ENCODE results near the gene MED28. TPM values are rescaled to one million over a fixed set of nuclear protein-coding genes. Genes with fewer than 3 reads are reported as not detected.
A peak's percentile ranks its signal among the peaks of the same experiment; 100 is the strongest.

MED28 gene
- total RNA-seq, 2 experiments from 2014 or later = 27.0 to 86.2 TPM

- ChIA-PET CTCF (ENCODE audit: unreplicated experiment) (no interaction called here), POLR2A (interaction anchor here (0.5 to 1.6 kb wide), 7 partner anchors 11 to 391 kb away, joined by 3 to 7 read pairs (median 3); no protein-coding TSS in a partner anchor)
- Histone ChIP-seq H3K27ac (ENCODE audit: low read depth, low read length, poor library complexity, severe bottlenecking) (peak overlapping the region; percentile 67), H3K4me1 (ENCODE audit: insufficient read depth, low read length, poor library complexity, severe bottlenecking) (peaks cover 47% of the 10 kb centered on the region), H3K79me2 (ENCODE audit: insufficient read depth, low read depth, low read length) (no peaks in the 10 kb centered on the region), H3K4me3 (ENCODE audit: low read depth, low read length, poor library complexity, severe bottlenecking) (peak overlapping the region; percentile 50), H2AFZ (ENCODE audit: low read length) (no peak overlapping the region; the same call in 1 of the 2 replicates), H3K9me3 (ENCODE audit: low read length) (no peaks in the 10 kb centered on the region), H3K9me2 (ENCODE audit: insufficient read depth, low read length) (no peaks in the 10 kb centered on the region), H3K36me3 (ENCODE audit: insufficient read depth, low read length) (no peaks in the 10 kb centered on the region), H3K4me2 (ENCODE audit: low read length) (peak overlapping the region; percentile 65), H4K20me1 (ENCODE audit: insufficient read depth, low read length) (no peaks in the 10 kb centered on the region)
- intact Hi-C loops (cut with micrococcal nuclease; ENCODE audit: unreplicated experiment) = loop anchor here (2.0 to 10.0 kb wide), 4 partner anchors 145 to 1319 kb away; partner anchors contain the start of genes DCAF16, LCORL and NCAPG
- peak; percentile 27 for DNase-seq (ENCODE audit: low spot score)
- no peak for TF ChIP-seq EZH2phosphoT487 (IDR thresholded peaks at IDR 0.05; ENCODE audit: borderline replicate concordance, low read depth, low read length)
- no peak for TF ChIP-seq CTCF (conservative IDR thresholded peaks at IDR 0.05; ENCODE audit: low read length)
- no TSS peak for BruUV-seq (replicated peaks)
Measured at GRCh38 chr4:17665852-17666251, 51.4 kb downstream of the MED28 start.

- peak overlapping the region; percentile 81 for H2AFZ ChIP-seq (ENCODE audit: low read length)
- no peak for TF ChIP-seq EZH2phosphoT487 (IDR thresholded peaks at IDR 0.05; ENCODE audit: borderline replicate concordance, low read depth, low read length)
- TF ChIP-seq CTCF (conservative IDR thresholded peaks at IDR 0.05; ENCODE audit: low read length) = no peak
- H4K20me1 ChIP-seq (ENCODE audit: insufficient read depth, low read length) = no peaks in the 10 kb centered on the region
- no peaks in the 10 kb centered on the region for H3K9me2 ChIP-seq (ENCODE audit: insufficient read depth, low read length)
- ChIA-PET CTCF (ENCODE audit: unreplicated experiment) (no interaction called here), POLR2A (interaction anchor here (0.7 to 1.6 kb wide), 5 partner anchors 9 to 137 kb away, joined by 3 to 4 read pairs (median 3); partner anchors contain the start of gene MED28)
- peak; percentile 12 for DNase-seq (ENCODE audit: low spot score)
- no TSS peak for BruUV-seq (replicated peaks)
- H3K9me3 ChIP-seq (ENCODE audit: low read length) = peaks cover 3% of the 10 kb centered on the region; the same call in 1 of the 2 replicates
- intact Hi-C loops (cut with micrococcal nuclease; ENCODE audit: unreplicated experiment) = loop anchor here (2.0 to 10.0 kb wide), 4 partner anchors 144 to 1318 kb away; partner anchors contain the start of genes DCAF16, LCORL and NCAPG
- peaks cover 47% of the 10 kb centered on the region for H3K4me1 ChIP-seq (ENCODE audit: insufficient read depth, low read length, poor library complexity, severe bottlenecking)
- H3K4me2 ChIP-seq (ENCODE audit: low read length) = peak overlapping the region; percentile 51
- H3K4me3 ChIP-seq (ENCODE audit: low read depth, low read length, poor library complexity, severe bottlenecking) = peak overlapping the region; percentile 7
- peak overlapping the region; percentile 47 for H3K27ac ChIP-seq (ENCODE audit: low read depth, low read length, poor library complexity, severe bottlenecking)
- H3K36me3 ChIP-seq (ENCODE audit: insufficient read depth, low read length) = no peaks in the 10 kb centered on the region
- no peaks in the 10 kb centered on the region for H3K79me2 ChIP-seq (ENCODE audit: insufficient read depth, low read depth, low read length)
Measured at GRCh38 chr4:17667253-17667652, 52.8 kb downstream of the MED28 start.

- intact Hi-C loops (cut with micrococcal nuclease; ENCODE audit: unreplicated experiment) = loop anchor here (2.0 to 10.0 kb wide), 4 partner anchors 143 to 1317 kb away; partner anchors contain the start of genes DCAF16, LCORL and NCAPG
- Histone ChIP-seq H3K9me2 (ENCODE audit: insufficient read depth, low read length) (no peaks in the 10 kb centered on the region), H3K36me3 (ENCODE audit: insufficient read depth, low read length) (no peaks in the 10 kb centered on the region), H3K4me1 (ENCODE audit: insufficient read depth, low read length, poor library complexity, severe bottlenecking) (peaks cover 47% of the 10 kb centered on the region), H4K20me1 (ENCODE audit: insufficient read depth, low read length) (no peaks in the 10 kb centered on the region), H2AFZ (ENCODE audit: low read length) (peak overlapping the region; percentile 81), H3K4me3 (ENCODE audit: low read depth, low read length, poor library complexity, severe bottlenecking) (peak overlapping the region; percentile 7), H3K9me3 (ENCODE audit: low read length) (peaks cover 4% of the 10 kb centered on the region; the same call in 1 of the 2 replicates), H3K4me2 (ENCODE audit: low read length) (peak overlapping the region; percentile 51), H3K79me2 (ENCODE audit: insufficient read depth, low read depth, low read length) (no peaks in the 10 kb centered on the region), H3K27ac (ENCODE audit: low read depth, low read length, poor library complexity, severe bottlenecking) (peak overlapping the region; percentile 47)
- BruUV-seq (replicated peaks) = no TSS peak
- ChIA-PET CTCF (ENCODE audit: unreplicated experiment) (no interaction called here), POLR2A (interaction anchor here (0.7 to 1.3 kb wide), 4 partner anchors 10 to 137 kb away, joined by 3 to 4 read pairs (median 3); partner anchors contain the start of gene MED28)
- no peak for TF ChIP-seq CTCF (conservative IDR thresholded peaks at IDR 0.05; ENCODE audit: low read length)
- TF ChIP-seq EZH2phosphoT487 (IDR thresholded peaks at IDR 0.05; ENCODE audit: borderline replicate concordance, low read depth, low read length) = no peak
- peak; percentile 84 for DNase-seq (ENCODE audit: low spot score)
Measured at GRCh38 chr4:17667653-17668201, 53.3 kb downstream of the MED28 start.

Data from OCI-LY7 (cell line).